Endodermal cell (in vitro differentiated cells): ENCODE data around the gene LMO7. TPM values are rescaled to one million over a fixed set of nuclear protein-coding genes. Genes with fewer than 3 reads are reported as not detected.

ENCODE experiments used
- DNase-seq: peaks from one replicate; pipeline ENCODE4 v3.0.0-alpha.2; 2017
- H3K27ac ChIP-seq: 2 replicates; pipeline ENCODE4 v1.5.1; 2013; ENCODE audit warnings: mild to moderate bottlenecking, low read depth, low read length, moderate library complexity
- H3K27me3 ChIP-seq: 2 replicates; pipeline ENCODE4 v1.6.1; 2013; ENCODE audit warnings: mild to moderate bottlenecking, low read length, moderate library complexity; ENCODE audit not compliant: insufficient read depth, control insufficient read depth, poor library complexity, severe bottlenecking
- H3K36me3 ChIP-seq: 2 replicates; pipeline ENCODE4 v1.7.0; 2013; ENCODE audit warnings: mild to moderate bottlenecking, low read length, moderate library complexity; ENCODE audit not compliant: control insufficient read depth, insufficient read depth
- H3K4me1 ChIP-seq: one replicate; pipeline ENCODE4 v1.7.0; 2013; ENCODE audit warnings: low read length; ENCODE audit not compliant: control insufficient read depth, insufficient read depth
- H3K4me3 ChIP-seq: 2 replicates; pipeline ENCODE4 v1.5.1; 2013; ENCODE audit warnings: mild to moderate bottlenecking, low read length, moderate library complexity
- H3K9ac ChIP-seq: 2 replicates; pipeline ENCODE4 v1.6.1; 2013; ENCODE audit warnings: mild to moderate bottlenecking, low read length, moderate library complexity; ENCODE audit not compliant: poor library complexity, severe bottlenecking; ENCODE audit errors: extremely low read depth
- H3K9me3 ChIP-seq: 2 replicates; pipeline ENCODE4 v1.6.1; 2013; ENCODE audit warnings: mild to moderate bottlenecking, low read length, moderate library complexity; ENCODE audit not compliant: control insufficient read depth
- H3K27ac Mint-ChIP-seq: 2 replicates; pipeline ENCODE4 v1.8.0; 2020; ENCODE audit warnings: mixed read lengths
- H3K27me3 Mint-ChIP-seq: 2 replicates; pipeline ENCODE4 v1.8.0; 2021; ENCODE audit warnings: mild to moderate bottlenecking, mixed read lengths; ENCODE audit not compliant: insufficient read depth
- H3K36me3 Mint-ChIP-seq: 2 replicates; pipeline ENCODE4 v1.8.0; 2020; ENCODE audit warnings: low read depth, mixed read lengths
- H3K4me1 Mint-ChIP-seq: 2 replicates; pipeline ENCODE4 v1.8.0; 2020; ENCODE audit warnings: mixed read lengths
- H3K4me3 Mint-ChIP-seq: 2 replicates; pipeline ENCODE4 v1.8.0; 2020; ENCODE audit warnings: mild to moderate bottlenecking, moderate library complexity, mixed read lengths
- H3K9me3 Mint-ChIP-seq: 2 replicates; pipeline ENCODE4 v1.8.0; 2020; ENCODE audit warnings: mild to moderate bottlenecking, mixed read lengths
- WGBS, 2 experiments: methylation state at CpG; one replicate each; pipeline versions ENCODE4 v1.1.5 to v1.1.7; 2013; ENCODE audit warnings: missing lambda C conversion rate in 2 of 2, mixed read lengths in 1 of 2; ENCODE audit not compliant: insufficient coverage in 1 of 2, insufficient read length in 1 of 2; 5-methylcytosine and 5-hydroxymethylcytosine counted together
- total RNA-seq, 2 donors: library from RNA; stranded (reverse); fragmentation: NEBNext Ultra II Directional in 1 of 2; extraction: Animal tissue kit (Norgen Biotek cat#: 25700) in 1 of 2; gene quantifications; 2 replicates in 1 of 2; 3 replicates in 1 of 2; pipeline ENCODE4 v1.2.1, GENCODE V29; 2021
- TF ChIP-seq, protein P1 (sequence below): fragments of 200-600 bp; sonication (generic); conservative IDR thresholded peaks from 2 replicates; pipeline ENCODE4 v1.5.0; 2021; ENCODE audit warnings: antibody characterized with exemption, mild to moderate bottlenecking

The LMO7 gene
- total RNA-seq, 2 donors from 2014 or later, result 9.9 to 14.1 TPM

DNA sequence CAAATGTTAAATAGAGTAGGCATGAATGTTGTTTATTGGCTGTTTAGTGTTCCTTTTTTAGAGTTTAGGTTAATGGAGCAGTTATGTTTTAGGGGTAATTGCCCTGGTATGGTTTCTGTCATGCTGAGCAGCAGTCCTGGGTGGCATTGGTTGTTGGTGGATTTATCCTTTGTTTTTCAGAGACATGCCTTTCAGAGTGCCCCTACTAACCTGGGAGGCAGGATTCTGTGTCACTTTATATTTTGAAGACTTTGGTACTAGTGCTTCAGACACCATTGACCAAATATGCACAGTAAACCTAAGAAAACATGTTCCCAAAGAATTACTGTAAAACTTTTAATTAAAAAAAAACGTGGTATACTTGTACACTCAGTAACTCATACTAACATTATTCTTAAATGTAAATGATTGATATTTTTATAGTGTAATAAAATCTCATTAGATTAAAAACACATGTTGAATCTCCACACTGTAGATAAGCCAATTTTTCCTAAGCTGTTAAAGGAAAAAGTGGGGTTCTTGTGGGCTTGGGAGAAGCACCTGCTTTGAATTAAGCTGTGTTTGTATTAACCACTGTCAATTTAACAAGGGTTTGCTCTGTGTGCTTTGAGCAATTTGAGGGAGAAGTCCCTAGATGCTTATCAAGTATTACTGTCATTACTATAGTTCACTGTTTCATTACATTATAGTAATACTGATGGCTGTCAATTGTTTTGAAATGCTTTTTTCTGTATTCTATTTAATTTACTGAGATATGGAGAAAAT lies 133.2 kb downstream of the LMO7 start:
- H3K36me3 ChIP-seq, result no peaks in the 10 kb centered on the region
- H3K27ac ChIP-seq, result no peak overlapping the region
- no peaks in the 10 kb centered on the region for H3K27me3 ChIP-seq
- Mint-ChIP-seq H3K9me3 (no peaks in the 10 kb centered on the region), H3K27me3 (no peaks in the 10 kb centered on the region), H3K36me3 (no peaks in the 10 kb centered on the region), H3K4me1 (peaks cover 28% of the 10 kb centered on the region), H3K27ac (no peak overlapping the region), H3K4me3 (no peak overlapping the region)
- DNase-seq, result no peak
- no peaks in the 10 kb centered on the region for H3K9me3 ChIP-seq
- H3K4me1 ChIP-seq, result no peaks in the 10 kb centered on the region
- WGBS, 2 experiments, result no CpG with 5 or more reads among the region's 1 CpG
- TF ChIP-seq, protein P1, sequence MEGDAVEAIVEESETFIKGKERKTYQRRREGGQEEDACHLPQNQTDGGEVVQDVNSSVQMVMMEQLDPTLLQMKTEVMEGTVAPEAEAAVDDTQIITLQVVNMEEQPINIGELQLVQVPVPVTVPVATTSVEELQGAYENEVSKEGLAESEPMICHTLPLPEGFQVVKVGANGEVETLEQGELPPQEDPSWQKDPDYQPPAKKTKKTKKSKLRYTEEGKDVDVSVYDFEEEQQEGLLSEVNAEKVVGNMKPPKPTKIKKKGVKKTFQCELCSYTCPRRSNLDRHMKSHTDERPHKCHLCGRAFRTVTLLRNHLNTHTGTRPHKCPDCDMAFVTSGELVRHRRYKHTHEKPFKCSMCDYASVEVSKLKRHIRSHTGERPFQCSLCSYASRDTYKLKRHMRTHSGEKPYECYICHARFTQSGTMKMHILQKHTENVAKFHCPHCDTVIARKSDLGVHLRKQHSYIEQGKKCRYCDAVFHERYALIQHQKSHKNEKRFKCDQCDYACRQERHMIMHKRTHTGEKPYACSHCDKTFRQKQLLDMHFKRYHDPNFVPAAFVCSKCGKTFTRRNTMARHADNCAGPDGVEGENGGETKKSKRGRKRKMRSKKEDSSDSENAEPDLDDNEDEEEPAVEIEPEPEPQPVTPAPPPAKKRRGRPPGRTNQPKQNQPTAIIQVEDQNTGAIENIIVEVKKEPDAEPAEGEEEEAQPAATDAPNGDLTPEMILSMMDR, result no peak
- H3K9ac ChIP-seq, result no peak overlapping the region
- no peak overlapping the region for H3K4me3 ChIP-seq

DNA sequence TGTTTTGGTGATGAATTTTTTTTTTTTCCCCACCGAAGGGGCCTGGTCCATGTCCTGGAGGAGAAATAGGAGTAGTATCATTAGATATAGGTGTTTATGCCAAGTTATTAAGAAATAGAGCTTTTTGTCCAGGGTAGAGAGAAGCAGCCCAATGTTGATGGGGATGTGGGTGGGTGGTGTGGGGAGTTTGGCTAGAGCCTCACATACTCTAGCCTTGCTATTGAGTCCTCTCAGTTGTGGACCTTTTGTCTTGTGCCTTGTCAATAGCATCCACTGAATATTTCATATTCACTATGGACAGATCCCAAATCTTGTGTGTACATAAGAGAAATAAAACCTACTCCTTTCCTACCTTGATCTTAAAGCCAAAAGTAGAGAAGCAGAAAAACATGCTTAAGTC lies 134.0 kb downstream of the LMO7 start:
- Mint-ChIP-seq H3K27ac (no peak overlapping the region), H3K9me3 (no peaks in the 10 kb centered on the region), H3K36me3 (no peaks in the 10 kb centered on the region), H3K4me1 (peaks cover 29% of the 10 kb centered on the region), H3K4me3 (no peak overlapping the region), H3K27me3 (no peaks in the 10 kb centered on the region)
- 92% methylated on average over 1 of the region's 1 CpG; no CpG with 5 or more reads in 1 of the 2 experiments for WGBS, 2 experiments
- TF ChIP-seq, protein P1, result no peak
- no peak for DNase-seq
- H3K4me3 ChIP-seq, result no peak overlapping the region
- no peak overlapping the region for H3K27ac ChIP-seq
- H3K27me3 ChIP-seq, result no peaks in the 10 kb centered on the region
- H3K9me3 ChIP-seq, result no peaks in the 10 kb centered on the region
- H3K4me1 ChIP-seq, result no peaks in the 10 kb centered on the region
- no peaks in the 10 kb centered on the region for H3K36me3 ChIP-seq
- no peak overlapping the region for H3K9ac ChIP-seq

DNA sequence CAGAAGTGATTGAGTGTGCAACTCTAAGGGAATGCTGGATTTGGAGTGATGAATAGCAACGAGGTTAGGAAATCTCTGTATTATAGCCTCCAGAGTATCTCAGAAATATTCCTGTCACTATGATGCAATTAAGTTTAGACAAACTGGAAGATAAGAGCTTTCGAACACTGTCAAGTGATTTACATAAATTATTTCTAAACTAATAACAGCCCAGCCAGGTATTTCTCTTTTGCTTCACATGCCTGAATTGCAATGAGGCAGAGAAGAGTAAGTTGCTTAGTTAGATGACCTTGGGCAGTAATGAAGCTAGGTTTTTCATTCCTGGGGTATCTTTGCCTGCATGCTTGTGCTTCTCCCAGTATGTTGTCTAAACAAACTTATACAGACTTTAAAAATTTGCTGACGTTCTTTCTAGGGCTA lies 134.5 kb downstream of the LMO7 start:
- H3K9ac ChIP-seq, result no peak overlapping the region
- no peak overlapping the region for H3K4me3 ChIP-seq
- peaks cover under 1% of the 10 kb centered on the region for H3K9me3 Mint-ChIP-seq
- H3K4me1 Mint-ChIP-seq, result peaks cover 29% of the 10 kb centered on the region
- H3K9me3 ChIP-seq, result no peaks in the 10 kb centered on the region
- H3K27ac Mint-ChIP-seq, result no peak overlapping the region
- no peak overlapping the region for H3K4me3 Mint-ChIP-seq
- no peaks in the 10 kb centered on the region for H3K4me1 ChIP-seq
- WGBS, 2 experiments, result 94 to 100% methylated on average over 1 to 3 of the region's 3 CpGs
- TF ChIP-seq, protein P1, result no peak
- H3K36me3 Mint-ChIP-seq, result no peaks in the 10 kb centered on the region
- no peak overlapping the region for H3K27ac ChIP-seq
- H3K27me3 Mint-ChIP-seq, result no peaks in the 10 kb centered on the region
- no peaks in the 10 kb centered on the region for H3K36me3 ChIP-seq
- no peaks in the 10 kb centered on the region for H3K27me3 ChIP-seq
- DNase-seq, result no peak
